GM19239 (cell line): ENCODE measurements around the gene NT5C2.
"Not testable (repeated sequence)": the region's sequence is repeated elsewhere in the genome, so short reads cannot be mapped to it uniquely, and the experiment has no call there.

Experiments
- DNase-seq: peaks from one replicate; pipeline ENCODE4 v3.0.0; 2011; ENCODE audit warnings: low spot score; ENCODE audit not compliant: insufficient read length
- FAIRE-seq: peaks from 2 replicates; lab custom pipeline; 2011; peaks lifted over from hg19 to GRCh38; lab: Jason Lieb, UNC

The NT5C2 gene

GRCh38 chr10:103193107-103193819, at the start of gene NT5C2:
Gene NT5C2 (minus strand): TSS chr10:103193272. CDS start chr10:103174958, 18,314 bp downstream.
- DNase-seq (peak; percentile 62), FAIRE-seq (peak; percentile 60)

GRCh38 chr10:103241262-103242011, 48.4 kb upstream of the NT5C2 start:
- FAIRE-seq (no peak), DNase-seq (no peak)

- FAIRE-seq (no peak), DNase-seq (no peak)
Observed at GRCh38 chr10:103238506-103239252, 45.6 kb upstream of the NT5C2 start.

- no peak for FAIRE-seq
- no peak for DNase-seq
Observed at GRCh38 chr10:103235775-103236174, 42.7 kb upstream of the NT5C2 start.

GRCh38 chr10:103232772-103233488, 39.9 kb upstream of the NT5C2 start:
- FAIRE-seq: no peak
- DNase-seq: no peak

- FAIRE-seq: no peak
- no peak for DNase-seq
Observed at GRCh38 chr10:103232131-103232673, 39.1 kb upstream of the NT5C2 start.

GRCh38 chr10:103231047-103231551, 38.0 kb upstream of the NT5C2 start:
- FAIRE-seq (no peak), DNase-seq (no peak)

- DNase-seq: no peak
- FAIRE-seq: no peak
Observed at GRCh38 chr10:103227416-103227815, 34.3 kb upstream of the NT5C2 start.

GRCh38 chr10:103225939-103226338, 32.9 kb upstream of the NT5C2 start:
- no peak for DNase-seq
- FAIRE-seq: no peak

- DNase-seq, FAIRE-seq: not testable (repeated sequence)
Observed at GRCh38 chr10:103224721-103225120, 31.6 kb upstream of the NT5C2 start.

GRCh38 chr10:103224133-103224532, 31.1 kb upstream of the NT5C2 start:
- DNase-seq: no peak
- no peak for FAIRE-seq

GRCh38 chr10:103216362-103216761, 23.3 kb upstream of the NT5C2 start:
- not testable (repeated sequence) for FAIRE-seq, DNase-seq

- no peak for DNase-seq
- FAIRE-seq: no peak
Observed at GRCh38 chr10:103215601-103216000, 22.5 kb upstream of the NT5C2 start.

- DNase-seq, FAIRE-seq: not testable (repeated sequence)
Observed at GRCh38 chr10:103210262-103210661, 17.2 kb upstream of the NT5C2 start.

GRCh38 chr10:103207643-103208042, 14.6 kb upstream of the NT5C2 start:
- not testable (repeated sequence) for FAIRE-seq, DNase-seq

GRCh38 chr10:103207141-103207540, 14.1 kb upstream of the NT5C2 start:
- no peak for FAIRE-seq
- DNase-seq: no peak

GRCh38 chr10:103206715-103207114, 13.6 kb upstream of the NT5C2 start:
- DNase-seq, FAIRE-seq: not testable (repeated sequence)

GRCh38 chr10:103205401-103205800, 12.3 kb upstream of the NT5C2 start:
- DNase-seq, FAIRE-seq: not testable (repeated sequence)
